Hepatocyte (in vitro differentiated cells): ENCODE measurements around the gene ZNF282. TPM values are rescaled to one million over a fixed set of nuclear protein-coding genes. Genes with fewer than 3 reads are reported as not detected.

Experiments
- DNase-seq: peaks from one replicate; pipeline ENCODE4 v3.0.0-alpha.2; 2016; ENCODE audit warnings: low spot score
- H2AFZ ChIP-seq: fragments of 200-600 bp; sonication (generic); 2 replicates; pipeline ENCODE4 v1.6.0; 2016; ENCODE audit warnings: antibody characterized with exemption, mild to moderate bottlenecking
- H3K27ac ChIP-seq: fragments of 200-600 bp; sonication (generic); 2 replicates; pipeline ENCODE4 v1.5.1; 2016; ENCODE audit warnings: mild to moderate bottlenecking
- H3K27me3 ChIP-seq: fragments of 200-600 bp; sonication (generic); 2 replicates; pipeline ENCODE4 v1.6.1; 2016
- H3K36me3 ChIP-seq: fragments of 200-600 bp; sonication (generic); replicated peaks from 2 replicates; pipeline ENCODE4 v1.5.1; 2016; ENCODE audit warnings: low read depth; ENCODE audit not compliant: insufficient read depth
- H3K4me1 ChIP-seq: fragments of 200-600 bp; sonication (generic); 2 replicates; pipeline ENCODE4 v1.5.1; 2016; ENCODE audit warnings: mild to moderate bottlenecking, moderate library complexity; ENCODE audit not compliant: insufficient read depth
- H3K4me2 ChIP-seq: fragments of 200-600 bp; sonication (generic); 2 replicates; pipeline ENCODE4 v1.6.0; 2016
- H3K4me3 ChIP-seq: fragments of 200-600 bp; sonication (generic); 2 replicates; pipeline ENCODE4 v1.5.1; 2016; ENCODE audit warnings: mild to moderate bottlenecking
- H3K79me2 ChIP-seq: fragments of 200-600 bp; sonication (generic); 2 replicates; pipeline ENCODE4 v1.6.0; 2017; ENCODE audit warnings: mild to moderate bottlenecking
- H3K9me2 ChIP-seq: fragments of 200-600 bp; sonication (generic); replicated peaks from 2 replicates; pipeline ENCODE4 v1.6.0; 2017; ENCODE audit warnings: mild to moderate bottlenecking; ENCODE audit not compliant: insufficient read depth
- H3K9me3 ChIP-seq: fragments of 200-600 bp; sonication (generic); 2 replicates; pipeline ENCODE4 v1.5.1; 2016; ENCODE audit warnings: low read depth, mild to moderate bottlenecking
- H4K20me1 ChIP-seq: fragments of 200-600 bp; sonication (generic); 2 replicates; pipeline ENCODE4 v1.6.0; 2016; ENCODE audit warnings: mild to moderate bottlenecking; ENCODE audit not compliant: insufficient read depth, poor library complexity, severe bottlenecking
- CTCF ChIP-seq: fragments of 200-600 bp; sonication (generic); IDR thresholded peaks from 2 replicates; pipeline ENCODE4 v1.5.1; 2016; ENCODE audit warnings: antibody characterized with exemption, mild to moderate bottlenecking; ENCODE audit not compliant: poor library complexity
- EZH2 ChIP-seq: fragments of 200-600 bp; sonication (generic); IDR thresholded peaks from 2 replicates; pipeline ENCODE4 v1.6.1; 2016; ENCODE audit warnings: antibody characterized with exemption, mild to moderate bottlenecking, borderline replicate concordance
- EZH2phosphoT487 ChIP-seq: fragments of 200-600 bp; sonication (generic); IDR thresholded peaks from one replicate; pipeline ENCODE4 v1.6.1; 2018; ENCODE audit warnings: antibody characterized with exemption, mild to moderate bottlenecking, low read depth, moderate library complexity; ENCODE audit not compliant: unreplicated experiment, severe bottlenecking
- WGBS: methylation state at CpG from one replicate; pipeline ENCODE4 v1.1.6; 2016; ENCODE audit warnings: low lambda C conversion rate; ENCODE audit errors: missing lambda C conversion rate; 5-methylcytosine and 5-hydroxymethylcytosine counted together
- polyA plus RNA-seq: library from polyadenylated mRNA; unstranded; fragments of >200 nt; fragmentation: Nextera tagmentation; extraction: Ambion mirVana; gene quantifications from 2 replicates; pipeline ENCODE4 v1.2.1, GENCODE V29; 2016
- total RNA-seq: library from RNA; depleted of rRNA; stranded (reverse); fragments of >200 nt; gene quantifications from 2 replicates; pipeline ENCODE4 v1.2.3, GENCODE V29; 2014

Gene ZNF282
- total and polyA plus RNA-seq, 2 experiments from 2014 or later = 10.8 to 16.7 TPM

GRCh38 chr7:149223176-149223575 lies 27.8 kb downstream of the ZNF282 start:
- no peak overlapping the region for H3K27ac ChIP-seq
- WGBS = 98% methylated on average over 8 of the region's 8 CpGs
- no peaks in the 10 kb centered on the region for H3K9me2 ChIP-seq
- H3K4me1 ChIP-seq = no peaks in the 10 kb centered on the region
- DNase-seq = no peak
- no peaks in the 10 kb centered on the region for H3K27me3 ChIP-seq
- H2AFZ ChIP-seq = no peak overlapping the region
- H3K79me2 ChIP-seq = no peaks in the 10 kb centered on the region
- no peaks in the 10 kb centered on the region for H3K36me3 ChIP-seq
- H3K4me2 ChIP-seq = no peak overlapping the region
- no peaks in the 10 kb centered on the region for H4K20me1 ChIP-seq
- no peaks in the 10 kb centered on the region for H3K9me3 ChIP-seq
- TF ChIP-seq CTCF (no peak), EZH2phosphoT487 (no peak), EZH2 (no peak)
- H3K4me3 ChIP-seq = no peak overlapping the region

- no peaks in the 10 kb centered on the region for H3K79me2 ChIP-seq
- H3K4me2 ChIP-seq = no peak overlapping the region
- no peak overlapping the region for H2AFZ ChIP-seq
- H3K4me1 ChIP-seq = no peaks in the 10 kb centered on the region
- H3K27ac ChIP-seq = no peak overlapping the region
- no peaks in the 10 kb centered on the region for H4K20me1 ChIP-seq
- no peak for TF ChIP-seq CTCF
- no peak for TF ChIP-seq EZH2
- no peak for TF ChIP-seq EZH2phosphoT487
- no peaks in the 10 kb centered on the region for H3K9me3 ChIP-seq
- no peaks in the 10 kb centered on the region for H3K9me2 ChIP-seq
- no peaks in the 10 kb centered on the region for H3K27me3 ChIP-seq
- WGBS = 98% methylated on average over 10 of the region's 39 CpGs
- no peak overlapping the region for H3K4me3 ChIP-seq
- no peaks in the 10 kb centered on the region for H3K36me3 ChIP-seq
- DNase-seq = no peak
Measured at GRCh38 chr7:149223761-149224160, 28.4 kb downstream of the ZNF282 start.

GRCh38 chr7:149224352-149224751 lies 29.0 kb downstream of the ZNF282 start:
- WGBS = 98% methylated on average over 35 of the region's 37 CpGs
- no peak for TF ChIP-seq EZH2phosphoT487
- TF ChIP-seq EZH2 = no peak
- TF ChIP-seq CTCF = no peak

GRCh38 chr7:149225106-149225505 lies 29.8 kb downstream of the ZNF282 start:
- Histone ChIP-seq H3K9me2 (no peaks in the 10 kb centered on the region), H3K9me3 (no peaks in the 10 kb centered on the region), H3K4me1 (no peaks in the 10 kb centered on the region), H3K36me3 (no peaks in the 10 kb centered on the region), H3K27ac (no peak overlapping the region), H4K20me1 (no peaks in the 10 kb centered on the region), H3K27me3 (no peaks in the 10 kb centered on the region), H3K4me2 (no peak overlapping the region), H2AFZ (no peak overlapping the region), H3K4me3 (no peak overlapping the region), H3K79me2 (no peaks in the 10 kb centered on the region)
- no peak for DNase-seq
- no peak for TF ChIP-seq CTCF
- no peak for TF ChIP-seq EZH2phosphoT487
- TF ChIP-seq EZH2 = no peak
- 96% methylated on average over 19 of the region's 19 CpGs for WGBS

More at GRCh38 chr7:149224352-149224751, 29.0 kb downstream of the ZNF282 start:
- Histone ChIP-seq H3K9me2 (no peaks in the 10 kb centered on the region), H3K27me3 (no peaks in the 10 kb centered on the region), H3K4me1 (no peaks in the 10 kb centered on the region), H3K4me3 (no peak overlapping the region), H4K20me1 (no peaks in the 10 kb centered on the region), H3K27ac (no peak overlapping the region), H2AFZ (no peak overlapping the region), H3K9me3 (no peaks in the 10 kb centered on the region), H3K79me2 (no peaks in the 10 kb centered on the region), H3K4me2 (no peak overlapping the region), H3K36me3 (no peaks in the 10 kb centered on the region)
- no peak for DNase-seq
